Endothelial cell of umbilical vein (primary cell): ENCODE measurements around the gene ABHD14A.

ENCODE experiments used
- CTCF ChIP-seq, 2 donors: IDR thresholded peaks; 1 replicate in 1 of 2; 2 replicates in 1 of 2; pipeline ENCODE4 v1.5.1; 2011; ENCODE audit warnings: low read length in 2 of 2, mild to moderate bottlenecking in 2 of 2, moderate library complexity in 2 of 2, control low read depth in 1 of 2, inconsistent platforms in 1 of 2, low read depth in 1 of 2; ENCODE audit not compliant: insufficient read depth in 1 of 2; ENCODE audit errors: extremely low read depth in 1 of 2
- EZH2 ChIP-seq: IDR thresholded peaks from 2 replicates; pipeline ENCODE4 v1.6.1; 2012; ENCODE audit warnings: borderline replicate concordance, low read depth, mild to moderate bottlenecking, moderate library complexity, low read length, inconsistent platforms; ENCODE audit not compliant: severe bottlenecking
- MYC ChIP-seq: IDR thresholded peaks from one replicate; pipeline ENCODE4 v1.6.1; 2011; ENCODE audit warnings: mild to moderate bottlenecking, low read depth, low read length
- POLR2A ChIP-seq: IDR thresholded peaks from 2 replicates; pipeline ENCODE4 v1.6.1; 2012; ENCODE audit warnings: low read depth, mild to moderate bottlenecking, control low read depth, low read length

GRCh38 chr3:51966016-51966415, 8.8 kb upstream of the ABHD14A start:
- TF ChIP-seq EZH2 (no peak), CTCF (IDR thresholded peaks at IDR 0.05; ENCODE audit: extremely low read depth in 1 of 2, insufficient read depth in 1 of 2, low read depth in 1 of 2, low read length in 2 of 2) (no peak), MYC (no peak), POLR2A (no peak)
